ENCODE data around the gene GAGE12J. TPM values are rescaled to one million over a fixed set of nuclear protein-coding genes. Genes with fewer than 3 reads are reported as not detected.
"Not testable (repeated sequence)": the region's sequence is repeated elsewhere in the genome, so short reads cannot be mapped to it uniquely, and the experiment has no call there.

GAGE12J gene
- polyA plus RNA-seq, 1 donor (not counting 4 experiments of a cell fraction or from before 2014, with no cell fraction given), result not detected

- Histone ChIP-seq H4K20me1 (ENCODE audit: control insufficient read depth, extremely low read depth, insufficient read depth, low read length) (no peaks in the 10 kb centered on the region), H3K27me3 (ENCODE audit: control insufficient read depth, extremely low read depth, insufficient read depth, low read length) (no peaks in the 10 kb centered on the region), H3K27ac (ENCODE audit: control insufficient read depth, insufficient read depth, low read length) (no peak overlapping the region), H3K9ac (ENCODE audit: control insufficient read depth, extremely low read depth, insufficient read depth, low read length) (no peak overlapping the region), H3K36me3 (ENCODE audit: control insufficient read depth in 2 of 2, extremely low read depth in 1 of 2, insufficient read depth in 2 of 2, low read length in 2 of 2) (no peaks in the 10 kb centered on the region), H3K9me3 (ENCODE audit: control insufficient read depth, low read depth, low read length) (no peaks in the 10 kb centered on the region), H2AFZ (ENCODE audit: control insufficient read depth, low read length) (no peak overlapping the region), H3K9me1 (ENCODE audit: control insufficient read depth, extremely low read depth, insufficient read depth, low read length) (no peaks in the 10 kb centered on the region), H3K4me3 (ENCODE audit: control insufficient read depth in 2 of 3, extremely low read depth in 1 of 3, insufficient read depth in 2 of 3, low read depth in 1 of 3, low read length in 3 of 3) (no peak overlapping the region), H3K4me2 (ENCODE audit: control insufficient read depth, extremely low read depth, insufficient read depth, low read depth, low read length) (no peak overlapping the region), H3K79me2 (ENCODE audit: control insufficient read depth, insufficient read depth, low read length) (no peaks in the 10 kb centered on the region), H3K4me1 (ENCODE audit: control insufficient read depth, extremely low read depth, insufficient read depth, low read length) (no peaks in the 10 kb centered on the region)
- dilution Hi-C loops (cut with MboI; ENCODE audit: extremely low pct_ligation_motif_present, low sequenced_read_pairs), result no loop called here
- FAIRE-seq (no peak), DNase-seq (ENCODE audit: low read depth, low spot score) (no peak)
- TF ChIP-seq EZH2 (IDR thresholded peaks at IDR 0.05; ENCODE audit: low read length), result no peak
- TF ChIP-seq, protein P1, sequence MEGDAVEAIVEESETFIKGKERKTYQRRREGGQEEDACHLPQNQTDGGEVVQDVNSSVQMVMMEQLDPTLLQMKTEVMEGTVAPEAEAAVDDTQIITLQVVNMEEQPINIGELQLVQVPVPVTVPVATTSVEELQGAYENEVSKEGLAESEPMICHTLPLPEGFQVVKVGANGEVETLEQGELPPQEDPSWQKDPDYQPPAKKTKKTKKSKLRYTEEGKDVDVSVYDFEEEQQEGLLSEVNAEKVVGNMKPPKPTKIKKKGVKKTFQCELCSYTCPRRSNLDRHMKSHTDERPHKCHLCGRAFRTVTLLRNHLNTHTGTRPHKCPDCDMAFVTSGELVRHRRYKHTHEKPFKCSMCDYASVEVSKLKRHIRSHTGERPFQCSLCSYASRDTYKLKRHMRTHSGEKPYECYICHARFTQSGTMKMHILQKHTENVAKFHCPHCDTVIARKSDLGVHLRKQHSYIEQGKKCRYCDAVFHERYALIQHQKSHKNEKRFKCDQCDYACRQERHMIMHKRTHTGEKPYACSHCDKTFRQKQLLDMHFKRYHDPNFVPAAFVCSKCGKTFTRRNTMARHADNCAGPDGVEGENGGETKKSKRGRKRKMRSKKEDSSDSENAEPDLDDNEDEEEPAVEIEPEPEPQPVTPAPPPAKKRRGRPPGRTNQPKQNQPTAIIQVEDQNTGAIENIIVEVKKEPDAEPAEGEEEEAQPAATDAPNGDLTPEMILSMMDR (optimal IDR thresholded peaks at IDR 0.05 in 1 of 3, IDR thresholded peaks at IDR 0.05 in 1 of 3, conservative IDR thresholded peaks at IDR 0.05 in 1 of 3; ENCODE audit: extremely low read depth in 1 of 3, insufficient read depth in 2 of 3, low read length in 3 of 3), result no peak
These were observed 5.8 kb upstream of the GAGE12J start for GRCh38 chrX:49316085-49316484.

GRCh38 chrX:49322266-49322665 is 429 bp downstream of the GAGE12J start:
- H3K9ac ChIP-seq (ENCODE audit: control insufficient read depth, extremely low read depth, insufficient read depth, low read length); DNase-seq (ENCODE audit: low read depth, low spot score); H3K9me3 ChIP-seq (ENCODE audit: control insufficient read depth, low read depth, low read length); H2AFZ ChIP-seq (ENCODE audit: control insufficient read depth, low read length); H3K4me2 ChIP-seq (ENCODE audit: control insufficient read depth, extremely low read depth, insufficient read depth, low read depth, low read length); H3K27ac ChIP-seq (ENCODE audit: control insufficient read depth, insufficient read depth, low read length); H3K4me1 ChIP-seq (ENCODE audit: control insufficient read depth, extremely low read depth, insufficient read depth, low read length); H3K4me3 ChIP-seq (ENCODE audit: control insufficient read depth in 2 of 3, extremely low read depth in 1 of 3, insufficient read depth in 2 of 3, low read depth in 1 of 3, low read length in 3 of 3); H3K9me1 ChIP-seq (ENCODE audit: control insufficient read depth, extremely low read depth, insufficient read depth, low read length); H3K36me3 ChIP-seq (ENCODE audit: control insufficient read depth in 2 of 2, extremely low read depth in 1 of 2, insufficient read depth in 2 of 2, low read length in 2 of 2); dilution Hi-C loops (cut with MboI; ENCODE audit: extremely low pct_ligation_motif_present, low sequenced_read_pairs); H3K27me3 ChIP-seq (ENCODE audit: control insufficient read depth, extremely low read depth, insufficient read depth, low read length); H3K79me2 ChIP-seq (ENCODE audit: control insufficient read depth, insufficient read depth, low read length); FAIRE-seq; H4K20me1 ChIP-seq (ENCODE audit: control insufficient read depth, extremely low read depth, insufficient read depth, low read length): not testable (repeated sequence)

- H3K9me1 ChIP-seq (ENCODE audit: control insufficient read depth, extremely low read depth, insufficient read depth, low read length); H3K4me2 ChIP-seq (ENCODE audit: control insufficient read depth, extremely low read depth, insufficient read depth, low read depth, low read length); H2AFZ ChIP-seq (ENCODE audit: control insufficient read depth, low read length); H3K9ac ChIP-seq (ENCODE audit: control insufficient read depth, extremely low read depth, insufficient read depth, low read length); H3K36me3 ChIP-seq (ENCODE audit: control insufficient read depth in 2 of 2, extremely low read depth in 1 of 2, insufficient read depth in 2 of 2, low read length in 2 of 2); H4K20me1 ChIP-seq (ENCODE audit: control insufficient read depth, extremely low read depth, insufficient read depth, low read length); H3K27me3 ChIP-seq (ENCODE audit: control insufficient read depth, extremely low read depth, insufficient read depth, low read length); H3K4me1 ChIP-seq (ENCODE audit: control insufficient read depth, extremely low read depth, insufficient read depth, low read length); FAIRE-seq; H3K9me3 ChIP-seq (ENCODE audit: control insufficient read depth, low read depth, low read length); H3K27ac ChIP-seq (ENCODE audit: control insufficient read depth, insufficient read depth, low read length); H3K4me3 ChIP-seq (ENCODE audit: control insufficient read depth in 2 of 3, extremely low read depth in 1 of 3, insufficient read depth in 2 of 3, low read depth in 1 of 3, low read length in 3 of 3); H3K79me2 ChIP-seq (ENCODE audit: control insufficient read depth, insufficient read depth, low read length); DNase-seq (ENCODE audit: low read depth, low spot score); dilution Hi-C loops (cut with MboI; ENCODE audit: extremely low pct_ligation_motif_present, low sequenced_read_pairs): not testable (repeated sequence)
These were observed 1.9 kb downstream of the GAGE12J start for GRCh38 chrX:49323735-49324134.

DNA sequence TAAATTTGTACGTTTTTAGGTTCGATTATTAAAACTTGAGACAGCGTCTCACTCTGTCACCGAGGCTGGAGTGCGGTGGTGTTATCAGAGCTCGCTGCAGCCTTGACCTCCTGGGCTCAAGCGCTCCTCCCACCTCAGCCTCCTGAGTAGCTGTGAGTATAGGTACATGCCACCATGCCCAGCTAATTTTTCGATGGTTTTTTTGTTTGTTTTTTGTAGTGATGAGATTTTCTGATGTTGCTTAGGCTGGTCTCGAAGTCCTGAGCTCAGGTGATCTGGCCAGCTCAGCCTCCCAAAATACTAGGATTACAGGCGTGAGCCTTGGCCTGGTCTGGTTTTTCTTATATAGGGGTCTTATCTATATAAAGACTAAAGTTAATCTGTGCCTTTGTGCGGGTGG is 8.6 kb downstream of the GAGE12J start:
- H3K79me2 ChIP-seq (ENCODE audit: control insufficient read depth, insufficient read depth, low read length); H3K4me2 ChIP-seq (ENCODE audit: control insufficient read depth, extremely low read depth, insufficient read depth, low read depth, low read length); H3K4me3 ChIP-seq (ENCODE audit: control insufficient read depth in 2 of 3, extremely low read depth in 1 of 3, insufficient read depth in 2 of 3, low read depth in 1 of 3, low read length in 3 of 3); H3K9me3 ChIP-seq (ENCODE audit: control insufficient read depth, low read depth, low read length); H3K4me1 ChIP-seq (ENCODE audit: control insufficient read depth, extremely low read depth, insufficient read depth, low read length); dilution Hi-C loops (cut with MboI; ENCODE audit: extremely low pct_ligation_motif_present, low sequenced_read_pairs); DNase-seq (ENCODE audit: low read depth, low spot score); H3K9me1 ChIP-seq (ENCODE audit: control insufficient read depth, extremely low read depth, insufficient read depth, low read length); H3K27me3 ChIP-seq (ENCODE audit: control insufficient read depth, extremely low read depth, insufficient read depth, low read length); H3K36me3 ChIP-seq (ENCODE audit: control insufficient read depth in 2 of 2, extremely low read depth in 1 of 2, insufficient read depth in 2 of 2, low read length in 2 of 2); H3K27ac ChIP-seq (ENCODE audit: control insufficient read depth, insufficient read depth, low read length); H4K20me1 ChIP-seq (ENCODE audit: control insufficient read depth, extremely low read depth, insufficient read depth, low read length); H2AFZ ChIP-seq (ENCODE audit: control insufficient read depth, low read length); H3K9ac ChIP-seq (ENCODE audit: control insufficient read depth, extremely low read depth, insufficient read depth, low read length); FAIRE-seq: not testable (repeated sequence)

Measured in keratinocyte (primary cell).